ENCODE measurements around the gene TRPV3. TPM values are rescaled to one million over a fixed set of nuclear protein-coding genes. Genes with fewer than 3 reads are reported as not detected.

The TRPV3 gene
- total RNA-seq, 4 donors from 2014 or later: 5.0 to 39.1 (median 16.5) TPM

DNA sequence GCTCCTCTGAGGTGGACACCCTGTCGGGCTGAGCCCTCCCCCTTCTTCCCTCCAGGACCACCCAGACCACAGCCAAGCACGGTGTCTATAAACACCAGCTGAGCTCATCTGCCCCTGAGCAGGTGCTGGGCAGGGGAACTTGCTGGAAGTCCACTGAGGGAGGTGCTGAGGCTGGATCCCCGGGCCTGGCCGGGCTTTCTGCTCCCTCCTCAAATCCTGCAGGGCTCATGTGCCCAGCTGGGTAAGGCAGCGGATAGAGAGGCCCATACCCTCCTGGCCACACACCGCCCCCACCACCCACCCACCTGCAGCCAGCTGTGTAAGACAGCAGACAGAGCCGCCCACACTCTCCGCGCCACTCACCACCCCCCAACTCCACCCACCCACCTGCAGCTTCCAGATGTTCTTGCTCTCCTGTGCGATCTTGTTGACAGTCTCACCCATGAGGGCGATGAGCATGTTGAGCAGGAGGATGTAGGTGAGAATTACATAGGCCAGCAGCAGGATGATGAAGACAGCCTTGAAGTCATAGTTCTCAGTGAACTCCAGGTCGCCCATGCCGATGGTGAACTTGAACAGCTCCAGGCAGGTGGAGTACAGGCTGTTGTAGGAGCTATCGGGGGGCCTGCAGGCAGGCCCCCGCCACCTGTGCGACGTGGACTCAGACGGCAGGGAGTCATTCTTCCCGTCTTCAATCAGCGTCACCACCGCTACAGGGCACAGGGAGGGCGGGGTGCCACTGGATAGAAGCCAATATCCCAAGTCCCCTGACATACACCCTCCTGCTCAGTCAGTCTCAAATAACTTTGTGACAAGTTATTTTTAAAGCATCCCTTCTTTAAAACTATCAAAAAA lies 15.9 kb upstream of the TRPV3 start:
- H3K27me3 ChIP-seq: no peaks in the 10 kb centered on the region
- no peaks in the 10 kb centered on the region for H3K9me3 ChIP-seq
- H3K36me3 ChIP-seq: peaks cover 0 to 43% (median 0%) of the 10 kb centered on the region in 3 donors
- H3K4me3 ChIP-seq: no peak overlapping the region
- no peak overlapping the region for H3K27ac ChIP-seq
- H3K4me1 ChIP-seq: no peaks in the 10 kb centered on the region
- no peak for TF ChIP-seq POLR2A (IDR thresholded peaks at IDR 0.05)
- TF ChIP-seq, protein P1, sequence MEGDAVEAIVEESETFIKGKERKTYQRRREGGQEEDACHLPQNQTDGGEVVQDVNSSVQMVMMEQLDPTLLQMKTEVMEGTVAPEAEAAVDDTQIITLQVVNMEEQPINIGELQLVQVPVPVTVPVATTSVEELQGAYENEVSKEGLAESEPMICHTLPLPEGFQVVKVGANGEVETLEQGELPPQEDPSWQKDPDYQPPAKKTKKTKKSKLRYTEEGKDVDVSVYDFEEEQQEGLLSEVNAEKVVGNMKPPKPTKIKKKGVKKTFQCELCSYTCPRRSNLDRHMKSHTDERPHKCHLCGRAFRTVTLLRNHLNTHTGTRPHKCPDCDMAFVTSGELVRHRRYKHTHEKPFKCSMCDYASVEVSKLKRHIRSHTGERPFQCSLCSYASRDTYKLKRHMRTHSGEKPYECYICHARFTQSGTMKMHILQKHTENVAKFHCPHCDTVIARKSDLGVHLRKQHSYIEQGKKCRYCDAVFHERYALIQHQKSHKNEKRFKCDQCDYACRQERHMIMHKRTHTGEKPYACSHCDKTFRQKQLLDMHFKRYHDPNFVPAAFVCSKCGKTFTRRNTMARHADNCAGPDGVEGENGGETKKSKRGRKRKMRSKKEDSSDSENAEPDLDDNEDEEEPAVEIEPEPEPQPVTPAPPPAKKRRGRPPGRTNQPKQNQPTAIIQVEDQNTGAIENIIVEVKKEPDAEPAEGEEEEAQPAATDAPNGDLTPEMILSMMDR (IDR thresholded peaks at IDR 0.05): no peak
- DNase-seq: no peak

DNA sequence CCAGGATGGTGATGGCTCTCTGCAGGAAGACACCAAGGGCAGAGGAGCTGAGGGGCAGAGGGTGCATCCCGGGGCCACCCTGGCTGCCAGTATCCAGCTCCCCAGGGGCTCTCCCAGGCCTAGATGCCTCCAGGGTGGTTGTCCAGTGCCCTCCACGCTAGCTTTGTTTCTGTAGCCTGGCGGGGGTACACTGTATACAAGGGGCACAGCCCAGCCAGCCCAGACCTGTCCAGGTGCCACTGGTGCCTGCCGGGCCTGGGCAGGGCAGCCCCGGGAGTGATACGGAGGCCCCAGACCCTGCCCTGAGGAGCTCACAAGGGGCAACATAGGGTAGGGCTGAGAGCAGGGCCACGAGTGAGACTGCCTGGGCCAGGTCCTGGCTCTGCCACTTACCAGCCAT lies 14.6 kb upstream of the TRPV3 start:
- H3K4me1 ChIP-seq: no peaks in the 10 kb centered on the region
- TF ChIP-seq, protein P1 (IDR thresholded peaks at IDR 0.05): no peak
- TF ChIP-seq POLR2A (IDR thresholded peaks at IDR 0.05): no peak
- H3K4me3 ChIP-seq: no peak overlapping the region
- no peak for DNase-seq
- no peaks in the 10 kb centered on the region for H3K9me3 ChIP-seq
- H3K27ac ChIP-seq: no peak overlapping the region
- H3K36me3 ChIP-seq: peaks cover 0 to 39% (median 0%) of the 10 kb centered on the region in 3 donors
- no peaks in the 10 kb centered on the region for H3K27me3 ChIP-seq

GRCh38 chr17:3571043-3571900 lies 13.7 kb upstream of the TRPV3 start:
- H3K36me3 ChIP-seq: peaks cover 0 to 33% (median 0%) of the 10 kb centered on the region in 3 donors
- no peak overlapping the region for H3K27ac ChIP-seq
- H3K9me3 ChIP-seq: no peaks in the 10 kb centered on the region
- TF ChIP-seq, protein P1 (IDR thresholded peaks at IDR 0.05): no peak
- no peak for TF ChIP-seq POLR2A (IDR thresholded peaks at IDR 0.05)
- no peak for DNase-seq
- H3K4me1 ChIP-seq: no peaks in the 10 kb centered on the region
- H3K4me3 ChIP-seq: no peak overlapping the region
- no peaks in the 10 kb centered on the region for H3K27me3 ChIP-seq

DNA sequence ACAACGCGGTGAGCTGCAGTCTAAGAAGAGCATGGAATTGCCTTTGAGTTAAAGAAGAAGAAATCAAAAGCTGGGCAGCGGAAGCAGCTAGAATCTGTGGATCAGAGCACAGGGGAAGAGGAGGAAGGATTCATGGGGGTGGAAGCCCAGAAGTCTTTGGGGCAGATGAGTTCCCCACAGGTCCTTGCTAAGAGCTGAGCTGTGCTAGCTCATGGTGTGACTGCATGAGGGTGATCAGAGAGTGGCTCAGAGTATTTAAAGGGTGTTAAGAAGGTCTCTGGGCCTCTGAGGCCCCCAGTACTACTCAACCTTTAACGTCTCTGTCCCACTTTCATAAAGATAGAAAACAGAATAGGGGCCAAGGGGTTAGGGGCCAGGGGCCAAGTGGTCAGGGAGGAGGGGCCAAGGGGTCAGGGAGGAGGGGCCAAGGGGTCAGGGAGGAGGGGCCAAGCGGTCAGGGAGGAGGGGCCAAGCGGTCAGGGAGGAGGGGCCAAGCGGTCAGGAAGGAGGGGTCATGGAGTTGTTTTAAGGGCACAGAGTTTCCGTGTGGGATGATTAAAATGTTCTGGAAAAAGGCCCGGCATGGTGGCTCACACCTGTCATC lies 12.0 kb upstream of the TRPV3 start:
- H3K36me3 ChIP-seq: peaks cover 0 to 33% (median 0%) of the 10 kb centered on the region in 3 donors

DNA sequence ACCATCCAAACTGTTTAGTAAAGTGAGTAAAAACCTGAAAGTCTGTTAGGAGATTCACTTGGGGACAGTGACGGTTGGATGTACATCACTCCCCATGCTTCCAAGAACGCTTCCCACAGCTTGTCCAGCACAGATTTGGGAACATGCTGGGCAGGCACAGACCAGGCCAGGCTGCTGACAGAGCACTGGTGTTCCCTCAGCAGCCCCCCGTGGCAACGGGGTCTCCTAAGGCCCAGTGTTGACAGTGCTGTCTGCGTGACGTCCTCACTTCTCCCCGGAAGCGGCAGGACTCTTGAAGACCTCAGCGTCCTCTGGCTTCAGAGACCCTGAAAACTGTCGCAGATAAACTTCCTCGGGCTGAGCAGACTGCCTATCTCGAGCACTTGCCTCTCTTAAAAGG lies 8.9 kb upstream of the TRPV3 start:
- no peak for TF ChIP-seq POLR2A (IDR thresholded peaks at IDR 0.05)
- TF ChIP-seq, protein P1 (IDR thresholded peaks at IDR 0.05): no peak
- H3K27ac ChIP-seq: no peak overlapping the region
- DNase-seq: no peak

More for the DNA sequence above, 12.0 kb upstream of the TRPV3 start:
- no peaks in the 10 kb centered on the region for H3K9me3 ChIP-seq
- DNase-seq: no peak
- TF ChIP-seq, protein P1 (IDR thresholded peaks at IDR 0.05): no peak
- TF ChIP-seq POLR2A (IDR thresholded peaks at IDR 0.05): no peak
- no peak overlapping the region for H3K4me3 ChIP-seq
- no peak overlapping the region for H3K27ac ChIP-seq
- H3K4me1 ChIP-seq: no peaks in the 10 kb centered on the region
- no peaks in the 10 kb centered on the region for H3K27me3 ChIP-seq

More for the DNA sequence above, 8.9 kb upstream of the TRPV3 start:
- Histone ChIP-seq H3K9me3 (no peaks in the 10 kb centered on the region), H3K4me1 (no peaks in the 10 kb centered on the region), H3K36me3 (peaks cover 0 to 18% (median 0%) of the 10 kb centered on the region in 3 donors), H3K27me3 (no peaks in the 10 kb centered on the region), H3K4me3 (no peak overlapping the region)

Data from Peyer's patch (tissue), 4 donors.